ENCODE measurements around the gene SNRNP25. TPM values are rescaled to one million over a fixed set of nuclear protein-coding genes. Genes with fewer than 3 reads are reported as not detected.

The SNRNP25 gene
- total and polyA plus RNA-seq, 9 of the 15 experiments (the other 6 are each of a cell fraction or from before 2014, with no cell fraction given) = 59.0 to 176 (median 108) TPM

DNA sequence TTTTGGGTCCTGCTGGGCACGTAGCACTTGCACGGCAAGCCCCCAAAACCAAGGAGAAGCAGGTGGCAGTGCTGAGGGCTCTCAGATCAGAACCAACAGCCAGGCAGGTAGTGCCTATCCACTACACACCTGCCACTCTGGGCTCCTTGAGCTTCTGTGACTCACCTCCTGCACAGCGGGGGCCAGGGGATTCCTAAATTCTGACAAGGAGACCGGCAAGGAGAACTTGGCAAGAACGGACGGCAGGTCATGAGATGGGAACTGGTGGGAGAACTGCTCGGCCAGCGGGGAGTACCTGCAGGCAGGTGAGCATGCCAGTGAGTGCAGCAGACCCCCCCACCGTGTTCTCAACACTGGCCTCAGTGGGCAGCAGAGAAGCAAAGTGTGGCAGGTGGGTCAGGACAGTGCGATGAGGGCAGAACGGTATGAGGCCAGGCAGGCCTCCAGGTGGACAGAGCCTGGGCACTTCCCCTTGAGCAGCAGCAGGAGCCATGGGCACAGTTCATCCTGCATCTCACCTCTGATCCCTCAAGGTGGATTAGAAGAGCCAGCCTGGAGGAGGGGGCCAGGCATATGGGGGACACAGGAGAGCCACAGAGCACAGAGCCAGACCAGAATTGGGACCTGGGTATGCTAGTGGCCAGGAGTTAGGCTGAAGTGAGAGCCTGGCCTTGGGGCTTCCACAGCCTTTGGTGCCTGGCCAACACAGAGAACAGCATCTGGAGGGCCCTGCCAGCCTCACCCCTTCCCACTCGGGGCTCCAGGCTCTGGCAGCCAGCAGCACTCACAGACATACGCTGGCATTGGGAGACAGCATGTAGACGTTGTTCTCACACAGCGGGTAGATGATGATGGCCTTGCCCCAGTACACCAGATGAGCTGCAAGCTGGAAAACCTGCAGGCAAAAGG lies 39.1 kb downstream of the SNRNP25 start:
- Histone ChIP-seq H3K9me1 (ENCODE audit: control insufficient read depth, insufficient read depth, low read length) (no peaks in the 10 kb centered on the region), H3K9me3 (replicated peaks; ENCODE audit: control insufficient read depth, insufficient read depth, low read depth, low read length) (no peaks in the 10 kb centered on the region), H3K4me1 (replicated peaks in 1 of 2; ENCODE audit: control insufficient read depth in 2 of 2, insufficient read depth in 2 of 2, low read length in 2 of 2) (peaks cover 14 to 58% of the 10 kb centered on the region in 2 experiments; a peak in 4 of 5 replicates), H4K20me1 (replicated peaks; ENCODE audit: control insufficient read depth, insufficient read depth, low read length) (no peaks in the 10 kb centered on the region), H3K4me3 (no peak overlapping the region), H3K27ac (ENCODE audit: extremely low read depth, low read depth, low read length) (no peak overlapping the region), H3K27me3 (ENCODE audit: control insufficient read depth in 2 of 2, insufficient read depth in 2 of 2, low read length in 2 of 2) (no peaks in the 10 kb centered on the region), H3K4me2 (ENCODE audit: insufficient read depth, low read length) (no peak overlapping the region), H3K9ac (ENCODE audit: insufficient read depth in 1 of 2, low read depth in 2 of 2, low read length in 2 of 2) (peak overlapping the region in 1 of 2 experiments; percentile 55; a peak in 1 of 4 replicates), H3K36me3 (ENCODE audit: control insufficient read depth, insufficient read depth, low read length) (peaks cover 56% of the 10 kb centered on the region; the same call in 2 of the 3 replicates), H3K79me2 (ENCODE audit: control insufficient read depth, insufficient read depth, low read length) (no peaks in the 10 kb centered on the region), H2AFZ (ENCODE audit: low read depth, low read length) (no peak overlapping the region)
- DNase-seq (ENCODE audit: extremely low read depth in 1 of 4, low spot score in 3 of 4) = no peak
- ATAC-seq = no peak
- WGBS (ENCODE audit: insufficient coverage, low coverage, missing lambda C conversion rate) = 86% methylated on average over 14 of the region's 15 CpGs
- in situ Hi-C loops (cut with MboI) = no loop called here
- TF ChIP-seq RBM22 (IDR thresholded peaks at IDR 0.05; ENCODE audit: low read depth, low read length, poor library complexity, severe bottlenecking) = peak; percentile 23
- no peak for TF ChIP-seq RBBP5 (IDR thresholded peaks at IDR 0.05; ENCODE audit: borderline replicate concordance, insufficient read depth, low read length, poor library complexity, severe bottlenecking)
- TF ChIP-seq, protein P1, sequence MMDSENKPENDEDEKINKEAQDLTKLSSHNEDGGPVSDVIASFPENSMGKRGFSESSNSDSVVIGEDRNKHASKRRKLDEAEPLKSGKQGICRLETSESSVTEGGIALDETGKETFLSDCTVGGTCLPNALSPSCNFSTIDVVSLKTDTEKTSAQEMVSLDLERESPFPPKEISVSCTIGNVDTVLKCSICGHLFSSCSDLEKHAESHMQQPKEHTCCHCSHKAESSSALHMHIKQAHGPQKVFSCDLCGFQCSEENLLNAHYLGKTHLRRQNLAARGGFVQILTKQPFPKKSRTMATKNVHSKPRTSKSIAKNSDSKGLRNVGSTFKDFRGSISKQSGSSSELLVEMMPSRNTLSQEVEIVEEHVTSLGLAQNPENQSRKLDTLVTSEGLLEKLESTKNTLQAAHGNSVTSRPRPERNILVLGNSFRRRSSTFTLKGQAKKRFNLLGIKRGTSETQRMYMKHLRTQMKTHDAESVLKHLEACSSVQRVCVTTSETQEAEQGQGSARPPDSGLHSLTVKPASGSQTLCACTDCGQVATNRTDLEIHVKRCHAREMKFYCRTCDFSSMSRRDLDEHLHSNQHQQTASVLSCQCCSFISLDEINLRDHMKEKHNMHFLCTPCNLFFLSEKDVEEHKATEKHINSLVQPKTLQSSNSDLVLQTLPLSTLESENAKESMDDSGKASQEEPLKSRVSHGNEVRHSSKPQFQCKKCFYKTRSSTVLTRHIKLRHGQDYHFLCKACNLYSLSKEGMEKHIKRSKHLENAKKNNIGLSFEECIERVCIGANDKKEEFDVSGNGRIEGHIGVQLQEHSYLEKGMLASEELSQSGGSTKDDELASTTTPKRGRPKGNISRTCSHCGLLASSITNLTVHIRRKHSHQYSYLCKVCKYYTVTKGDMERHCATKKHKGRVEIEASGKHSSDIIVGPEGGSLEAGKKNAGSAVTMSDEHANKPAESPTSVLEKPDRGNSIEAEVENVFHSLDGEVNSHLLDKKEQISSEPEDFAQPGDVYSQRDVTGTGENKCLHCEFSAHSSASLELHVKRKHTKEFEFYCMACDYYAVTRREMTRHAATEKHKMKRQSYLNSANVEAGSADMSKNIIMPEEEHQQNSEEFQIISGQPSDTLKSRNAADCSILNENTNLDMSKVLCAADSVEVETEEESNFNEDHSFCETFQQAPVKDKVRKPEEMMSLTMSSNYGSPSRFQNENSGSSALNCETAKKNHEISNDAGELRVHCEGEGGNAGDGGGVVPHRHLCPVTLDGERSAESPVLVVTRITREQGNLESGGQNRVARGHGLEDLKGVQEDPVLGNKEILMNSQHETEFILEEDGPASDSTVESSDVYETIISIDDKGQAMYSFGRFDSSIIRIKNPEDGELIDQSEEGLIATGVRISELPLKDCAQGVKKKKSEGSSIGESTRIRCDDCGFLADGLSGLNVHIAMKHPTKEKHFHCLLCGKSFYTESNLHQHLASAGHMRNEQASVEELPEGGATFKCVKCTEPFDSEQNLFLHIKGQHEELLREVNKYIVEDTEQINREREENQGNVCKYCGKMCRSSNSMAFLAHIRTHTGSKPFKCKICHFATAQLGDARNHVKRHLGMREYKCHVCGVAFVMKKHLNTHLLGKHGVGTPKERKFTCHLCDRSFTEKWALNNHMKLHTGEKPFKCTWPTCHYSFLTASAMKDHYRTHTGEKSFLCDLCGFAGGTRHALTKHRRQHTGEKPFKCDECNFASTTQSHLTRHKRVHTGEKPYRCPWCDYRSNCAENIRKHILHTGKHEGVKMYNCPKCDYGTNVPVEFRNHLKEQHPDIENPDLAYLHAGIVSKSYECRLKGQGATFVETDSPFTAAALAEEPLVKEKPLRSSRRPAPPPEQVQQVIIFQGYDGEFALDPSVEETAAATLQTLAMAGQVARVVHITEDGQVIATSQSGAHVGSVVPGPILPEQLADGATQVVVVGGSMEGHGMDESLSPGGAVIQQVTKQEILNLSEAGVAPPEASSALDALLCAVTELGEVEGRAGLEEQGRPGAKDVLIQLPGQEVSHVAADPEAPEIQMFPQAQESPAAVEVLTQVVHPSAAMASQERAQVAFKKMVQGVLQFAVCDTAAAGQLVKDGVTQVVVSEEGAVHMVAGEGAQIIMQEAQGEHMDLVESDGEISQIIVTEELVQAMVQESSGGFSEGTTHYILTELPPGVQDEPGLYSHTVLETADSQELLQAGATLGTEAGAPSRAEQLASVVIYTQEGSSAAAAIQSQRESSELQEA (IDR thresholded peaks at IDR 0.05; ENCODE audit: low read depth) = no peak
- TF ChIP-seq, protein P2, sequence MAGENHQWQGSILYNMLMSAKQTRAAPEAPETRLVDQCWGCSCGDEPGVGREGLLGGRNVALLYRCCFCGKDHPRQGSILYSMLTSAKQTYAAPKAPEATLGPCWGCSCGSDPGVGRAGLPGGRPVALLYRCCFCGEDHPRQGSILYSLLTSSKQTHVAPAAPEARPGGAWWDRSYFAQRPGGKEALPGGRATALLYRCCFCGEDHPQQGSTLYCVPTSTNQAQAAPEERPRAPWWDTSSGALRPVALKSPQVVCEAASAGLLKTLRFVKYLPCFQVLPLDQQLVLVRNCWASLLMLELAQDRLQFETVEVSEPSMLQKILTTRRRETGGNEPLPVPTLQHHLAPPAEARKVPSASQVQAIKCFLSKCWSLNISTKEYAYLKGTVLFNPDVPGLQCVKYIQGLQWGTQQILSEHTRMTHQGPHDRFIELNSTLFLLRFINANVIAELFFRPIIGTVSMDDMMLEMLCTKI (IDR thresholded peaks at IDR 0.05; ENCODE audit: partially characterized antibody) = no peak
- no peak for TF ChIP-seq ZNF121 (CRISPR knock-in tag; conservative IDR thresholded peaks at IDR 0.05)
- TF ChIP-seq POLR2G (IDR thresholded peaks at IDR 0.05; ENCODE audit: low read depth, low read length) = peak; percentile 61
- ChIA-PET POLR2A (interaction anchor here (0.6 to 2.7 kb wide), 5 partner anchors 10 to 232 kb away, joined by 3 to 11 read pairs (median 6); partner anchors contain the start of gene MPG), CTCF (ENCODE audit: low intra/inter-chr PET ratio) (no interaction called here)
- FAIRE-seq = no peak
- intact Hi-C loops (cut with micrococcal nuclease) = no loop called here
- no TSS peak for BruUV-seq (replicated peaks)
